GM19372 (cell line): ENCODE measurements around the gene MID1.

ENCODE experiments used
- ATAC-seq: cut with Tn5 transposase; IDR thresholded peaks from one replicate; pipeline ENCODE4 v1.9.1; 2021; ENCODE audit warnings: mild to moderate bottlenecking, low read depth, moderate library complexity; ENCODE audit not compliant: unreplicated experiment

The MID1 gene

DNA sequence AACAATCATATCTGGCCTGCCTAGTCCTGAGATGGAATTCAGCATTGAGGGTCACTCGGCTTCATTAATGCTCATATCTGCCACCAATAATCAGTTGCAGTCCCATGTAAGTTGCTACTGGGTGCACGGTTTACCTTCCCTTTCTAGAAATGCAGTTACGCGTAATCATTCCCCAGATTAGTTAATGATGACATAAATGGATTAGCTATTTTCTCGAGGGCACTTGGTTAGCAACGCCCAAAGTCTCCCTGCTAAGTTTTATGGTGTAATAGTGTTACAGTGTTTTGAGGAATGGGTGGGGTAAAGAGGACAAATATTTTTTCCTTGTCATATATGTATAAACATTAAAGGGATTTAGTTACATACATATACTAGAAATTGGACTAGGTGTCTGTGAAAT is 118.8 kb downstream of the MID1 start:
- no peak for ATAC-seq

DNA sequence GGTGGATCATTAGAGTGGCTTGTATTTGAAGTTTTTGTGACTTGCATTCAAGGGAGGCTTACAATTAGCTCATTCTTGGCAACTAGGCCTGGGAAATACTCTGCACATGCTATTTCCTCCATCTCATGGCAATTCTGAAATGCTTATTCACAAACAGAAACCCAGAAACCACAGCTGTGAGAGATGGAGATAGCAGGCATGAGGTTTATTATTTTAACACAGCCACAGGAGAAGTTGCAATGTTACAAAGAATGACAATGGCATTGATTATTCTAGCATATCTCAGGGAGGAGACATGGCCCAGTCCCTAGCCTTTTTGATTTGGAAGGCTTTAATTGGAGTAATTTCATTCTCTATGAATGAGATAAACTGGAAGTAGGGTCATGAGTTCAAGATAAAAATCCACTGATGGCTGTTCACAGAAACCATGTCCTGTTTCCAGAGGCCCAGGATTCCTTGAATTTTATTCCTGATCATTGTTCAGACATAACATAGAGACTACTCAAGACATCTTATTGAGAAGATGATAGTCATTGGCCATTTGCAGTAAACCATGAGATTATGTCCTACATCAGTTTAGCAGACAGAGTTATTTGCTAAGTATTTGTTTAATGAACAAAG is 123.9 kb downstream of the MID1 start:
- ATAC-seq, result no peak

- ATAC-seq, result no peak
Measured at GRCh38 chrX:10495677-10496076, 124.7 kb downstream of the MID1 start.

DNA sequence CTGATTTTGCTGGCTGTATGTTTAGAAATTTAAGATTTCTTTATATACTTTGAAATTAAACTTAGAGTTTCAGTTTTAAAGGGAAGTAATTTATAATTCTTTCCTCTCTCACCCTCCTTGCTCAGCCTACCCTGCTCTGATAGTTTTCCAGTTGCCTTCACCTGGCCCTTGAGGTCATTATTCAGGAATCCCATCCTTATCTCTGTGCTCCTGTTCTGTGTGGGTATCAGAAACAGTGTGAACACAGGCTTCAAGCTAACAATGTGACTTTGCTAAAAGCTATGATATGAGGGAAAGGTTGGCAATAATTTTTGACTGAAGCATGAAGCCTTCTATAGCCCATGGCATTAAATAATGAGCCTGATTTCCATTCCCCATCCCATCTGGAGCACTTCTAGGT is 128.1 kb downstream of the MID1 start:
- ATAC-seq, result no peak

DNA sequence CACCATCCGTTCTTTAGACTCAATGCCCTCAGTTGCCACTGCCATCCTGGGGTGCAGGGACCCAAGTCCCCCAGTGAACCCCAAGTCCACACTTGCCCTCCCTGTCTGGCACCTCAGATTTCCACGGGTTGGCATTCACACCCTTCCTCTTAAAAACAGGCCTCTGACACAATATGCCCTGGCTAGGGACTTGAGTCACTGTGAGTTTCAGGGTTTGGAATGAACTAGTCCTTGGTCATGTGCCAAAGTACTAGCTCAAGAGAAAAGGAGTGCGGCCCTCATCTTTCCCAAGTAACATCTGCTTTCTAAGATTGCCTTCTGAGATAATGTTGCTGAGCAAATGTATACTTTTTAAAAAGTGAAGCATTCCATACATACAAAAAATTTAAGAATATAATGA is 134.0 kb downstream of the MID1 start:
- ATAC-seq, result no peak

GRCh38 chrX:10485326-10485725 is 135.1 kb downstream of the MID1 start:
- no peak for ATAC-seq

DNA sequence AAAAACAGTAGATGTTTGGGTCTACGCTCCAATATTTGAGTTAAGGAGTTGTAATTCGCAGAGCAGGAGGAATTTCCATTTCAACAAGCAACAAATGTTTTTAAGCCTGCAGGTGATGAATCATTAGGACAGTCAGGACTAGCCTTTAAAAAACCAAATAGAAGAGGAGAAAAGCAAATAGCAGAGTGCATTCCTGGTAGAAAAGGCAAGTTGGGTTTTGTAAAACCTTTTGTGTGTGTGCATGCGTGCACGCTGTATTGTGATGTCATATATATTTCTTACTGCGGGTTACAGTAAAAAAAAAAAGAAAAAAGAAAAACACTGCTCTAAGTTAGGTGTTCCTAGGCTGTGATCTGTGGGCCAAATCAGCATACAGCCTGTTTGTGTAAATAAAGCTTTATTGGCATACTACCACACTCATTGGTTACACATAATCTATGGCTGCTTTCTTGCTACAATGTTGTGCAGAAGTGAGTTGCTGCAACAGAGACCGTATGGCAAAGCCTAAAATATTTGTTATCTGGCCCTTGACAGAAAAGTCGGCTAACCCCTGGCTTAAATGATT is 135.6 kb downstream of the MID1 start:
- no peak for ATAC-seq

- ATAC-seq, result no peak
Measured at GRCh38 chrX:10483191-10483831, 137.1 kb downstream of the MID1 start.

DNA sequence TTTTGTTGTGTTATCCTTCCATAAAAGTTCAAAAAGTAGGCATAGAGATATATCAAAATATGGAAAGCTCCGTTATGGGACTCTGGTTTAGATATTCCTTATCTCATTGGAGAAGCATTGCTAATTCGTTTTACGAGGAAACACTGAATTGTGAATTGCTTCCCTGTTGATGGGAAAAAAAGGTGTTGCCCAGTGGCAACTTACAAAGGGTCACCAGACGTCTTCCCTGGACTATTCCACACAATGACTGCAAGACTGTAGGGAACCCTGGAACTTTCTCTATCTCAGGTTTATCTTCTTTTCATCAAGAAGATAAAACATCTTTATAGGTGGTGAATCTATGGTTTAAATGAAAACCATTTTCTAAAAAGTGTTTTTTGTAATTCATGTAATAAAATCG is 137.7 kb downstream of the MID1 start:
- ATAC-seq, result no peak

DNA sequence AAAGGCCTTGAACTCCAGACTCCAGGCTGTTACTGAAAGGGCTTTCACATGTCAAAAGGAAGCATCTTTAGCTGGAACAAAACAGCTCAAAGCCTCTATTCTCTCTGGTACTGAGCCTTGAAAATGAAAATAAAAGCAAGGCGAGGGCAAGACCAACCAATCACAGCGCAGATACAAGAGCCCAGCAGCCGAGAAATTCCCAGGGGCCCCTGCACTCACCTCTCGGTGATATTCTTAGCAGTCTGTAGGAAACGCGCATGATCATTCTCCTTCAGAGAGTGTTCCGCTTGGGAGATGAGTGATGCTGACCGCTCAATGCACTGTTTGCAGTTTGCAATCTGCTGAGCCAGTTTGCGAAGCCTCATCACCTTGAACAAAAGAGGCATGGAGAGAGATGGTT is 138.1 kb downstream of the MID1 start:
- ATAC-seq, result no peak

DNA sequence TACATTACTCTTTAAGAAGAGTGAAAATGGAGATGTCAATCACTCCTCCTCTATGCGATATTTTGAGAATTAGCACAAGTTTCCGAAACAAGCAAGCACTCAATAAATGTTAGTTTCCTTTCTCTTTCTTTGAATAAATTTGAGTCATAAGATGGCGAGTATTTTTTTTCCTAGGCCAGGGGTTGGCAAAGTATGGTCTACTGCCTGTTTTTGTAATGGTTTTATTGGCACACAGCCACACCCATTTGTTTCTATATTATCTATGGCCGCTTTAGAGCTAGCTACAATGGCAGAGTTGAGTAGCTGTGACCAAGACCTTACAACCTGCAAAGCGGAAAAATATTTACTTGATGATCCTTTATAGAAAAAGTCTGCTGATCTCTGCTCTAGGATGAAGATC is 139.5 kb downstream of the MID1 start:
- no peak for ATAC-seq

- no peak for ATAC-seq
Measured at GRCh38 chrX:10479508-10479907, 140.9 kb downstream of the MID1 start.

DNA sequence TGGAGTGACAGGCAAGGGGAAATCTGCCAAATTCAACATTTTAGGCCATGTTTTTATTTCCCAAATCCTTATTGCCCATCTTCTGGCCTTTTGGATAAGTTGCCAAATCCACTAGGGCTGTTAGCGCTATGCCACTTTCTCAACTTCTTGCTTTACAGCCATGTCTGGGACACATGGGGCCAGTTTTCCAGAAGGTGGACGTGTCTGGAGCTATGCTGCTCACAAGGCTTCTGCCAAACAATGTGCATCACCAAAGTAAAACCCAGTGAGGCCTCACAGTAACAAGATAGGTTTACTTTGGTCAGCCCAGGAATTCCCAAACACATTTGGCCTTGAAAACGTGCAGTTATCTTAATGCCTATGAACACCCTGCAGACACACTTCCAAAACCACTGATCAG is 142.9 kb downstream of the MID1 start:
- ATAC-seq, result no peak

GRCh38 chrX:10474913-10475568 is 145.3 kb downstream of the MID1 start:
- ATAC-seq, result no peak

DNA sequence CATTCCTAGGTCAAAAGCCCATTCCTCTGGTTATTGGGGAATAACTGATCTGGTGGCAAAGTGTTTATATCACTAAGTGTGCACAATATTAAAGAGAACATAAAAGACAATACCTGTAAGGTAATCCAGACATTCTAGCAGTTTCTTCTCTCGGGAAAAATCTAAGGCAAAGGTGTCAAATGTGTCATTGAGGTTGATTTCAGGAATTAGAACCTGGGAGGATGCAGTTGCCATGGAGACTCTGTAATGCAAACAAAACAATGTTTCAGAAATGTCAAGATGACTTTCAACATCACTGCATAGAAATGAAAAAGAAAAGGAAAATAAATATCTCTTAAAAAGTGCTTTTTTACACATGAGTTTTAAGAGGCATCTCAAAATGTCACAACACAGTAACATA is 145.9 kb downstream of the MID1 start:
- no peak for ATAC-seq

GRCh38 chrX:10471418-10471817 is 149.0 kb downstream of the MID1 start:
- ATAC-seq, result no peak

DNA sequence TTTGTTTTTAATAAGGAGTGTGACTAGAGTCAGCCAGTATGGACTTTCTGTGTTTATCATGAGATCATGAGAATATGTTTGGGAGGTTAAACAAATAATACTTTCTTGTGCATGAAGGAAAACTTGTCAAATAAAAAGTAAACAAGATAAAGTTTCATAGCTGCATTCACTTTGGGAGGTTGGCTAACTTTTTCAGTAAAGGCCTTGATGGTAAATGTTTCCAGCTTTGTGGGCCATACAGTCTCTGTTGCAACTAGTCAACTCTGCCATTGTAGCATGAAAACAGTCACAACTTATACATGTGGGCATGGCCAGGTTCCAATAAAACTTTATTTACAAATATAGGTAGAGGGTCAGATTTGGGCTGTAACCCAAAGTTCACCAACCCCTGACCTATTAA is 150.4 kb downstream of the MID1 start:
- no peak for ATAC-seq

- ATAC-seq, result no peak
Measured at GRCh38 chrX:10467793-10468192, 152.6 kb downstream of the MID1 start.

- no peak for ATAC-seq
Measured at GRCh38 chrX:10465254-10465653, 155.1 kb downstream of the MID1 start.

DNA sequence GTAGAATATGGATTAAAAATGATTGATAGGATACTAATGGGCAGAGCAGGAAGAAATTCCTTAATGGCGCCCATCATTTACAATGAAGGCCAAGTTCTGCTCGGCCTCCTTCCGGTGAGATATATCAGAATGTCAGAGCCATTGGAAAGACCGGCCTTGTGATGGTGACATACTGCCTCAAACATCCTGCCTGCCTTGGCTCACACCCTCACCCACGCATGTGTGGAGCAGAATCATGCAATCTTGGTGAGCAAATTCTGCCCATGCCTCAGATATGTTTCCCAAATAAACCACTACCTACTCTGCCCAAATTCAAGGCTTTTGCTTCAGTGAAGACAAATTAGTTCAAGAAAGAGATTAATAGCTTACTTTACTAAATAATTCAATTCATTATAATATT is 163.3 kb downstream of the MID1 start:
- no peak for ATAC-seq

DNA sequence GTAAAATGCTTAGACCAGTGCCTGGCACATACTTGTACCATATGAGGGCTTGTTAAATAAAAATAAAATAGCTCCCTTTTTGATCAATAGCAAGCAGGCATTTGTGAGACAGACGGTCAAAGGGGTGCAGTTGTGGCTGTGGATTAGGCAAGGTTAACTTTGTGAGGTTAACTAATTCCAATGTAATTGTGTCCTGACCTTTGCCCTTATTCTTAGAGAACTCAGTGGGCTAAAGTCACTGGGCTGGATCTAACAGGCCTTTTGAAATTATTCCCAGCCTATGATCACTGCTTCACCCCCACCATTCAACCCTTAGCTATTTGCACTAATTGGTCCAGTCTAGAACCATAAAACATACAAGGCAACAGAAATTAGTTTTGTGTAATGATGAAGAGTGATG is 166.4 kb downstream of the MID1 start:
- ATAC-seq, result no peak

DNA sequence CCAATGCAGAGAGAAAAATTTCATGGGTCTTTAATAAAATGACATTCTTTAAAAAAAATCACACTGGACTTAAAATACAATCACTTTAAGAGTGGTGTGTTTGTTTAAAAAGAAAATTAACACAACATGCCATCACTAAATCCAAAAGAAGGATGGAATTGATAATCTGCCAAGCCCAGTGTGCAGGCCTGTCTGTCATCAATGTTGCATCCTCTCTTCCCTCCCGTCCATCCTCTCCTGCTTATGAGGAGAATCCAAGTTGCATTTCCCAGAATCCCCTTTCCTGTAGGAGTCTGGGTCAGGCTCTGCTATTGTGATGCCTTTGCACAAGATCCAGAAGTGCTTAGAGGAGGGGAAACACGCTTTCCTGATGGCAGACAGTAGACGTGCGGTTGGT is 169.4 kb downstream of the MID1 start:
- ATAC-seq, result no peak
